Memory B cell (primary cell): ENCODE data around the gene CELSR1.

ENCODE experiments used
- ATAC-seq: fragments of 150-1000 bp; cut with Tn5 transposase; 2 replicates; pipeline ENCODE4 v1.10.0; 2021; ENCODE audit warnings: low read depth, mild to moderate bottlenecking, moderate library complexity
- DNase-seq, 2 donors: peaks; one replicate each; pipeline ENCODE4 v3.0.0; 2022; ENCODE audit warnings: low spot score in 2 of 2
- H3K27ac Mint-ChIP-seq: one replicate; pipeline ENCODE4 v1.8.0; 2022; ENCODE audit warnings: mild to moderate bottlenecking, moderate library complexity, mixed read lengths
- H3K27me3 Mint-ChIP-seq: one replicate; pipeline ENCODE4 v1.8.0; 2022; ENCODE audit warnings: mixed read lengths
- H3K36me3 Mint-ChIP-seq: one replicate; pipeline ENCODE4 v1.8.0; 2022; ENCODE audit warnings: mild to moderate bottlenecking, mixed read lengths
- H3K4me1 Mint-ChIP-seq: one replicate; pipeline ENCODE4 v1.8.0; 2022; ENCODE audit warnings: mixed read lengths
- H3K4me3 Mint-ChIP-seq: one replicate; pipeline ENCODE4 v1.8.0; 2022; ENCODE audit warnings: mild to moderate bottlenecking, moderate library complexity, mixed read lengths
- H3K9me3 Mint-ChIP-seq: one replicate; pipeline ENCODE4 v1.8.0; 2022; ENCODE audit warnings: mixed read lengths

The CELSR1 gene

DNA sequence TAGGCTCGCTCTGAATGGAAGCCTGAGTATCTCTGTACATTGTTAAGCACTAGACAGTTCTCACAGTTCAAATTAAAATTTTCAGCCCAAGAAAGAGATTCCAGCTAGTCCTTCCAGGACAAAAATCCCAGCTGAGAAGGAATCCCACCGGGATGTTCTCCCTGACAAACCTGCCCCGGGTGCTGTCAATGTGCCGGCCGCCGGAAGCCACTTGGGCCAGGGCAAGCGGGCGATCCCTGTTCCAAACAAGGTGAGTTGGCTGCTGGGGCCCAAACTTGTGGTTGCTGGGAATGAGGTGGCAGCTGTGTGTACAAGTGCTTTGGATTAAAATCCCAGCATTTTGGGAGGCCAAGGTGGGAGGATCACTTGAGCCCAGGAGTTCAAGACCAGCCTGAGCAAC is 225.4 kb downstream of the CELSR1 start:
- no peaks in the 10 kb centered on the region for H3K36me3 Mint-ChIP-seq
- H3K4me3 Mint-ChIP-seq, result no peak overlapping the region
- no peaks in the 10 kb centered on the region for H3K4me1 Mint-ChIP-seq
- no peaks in the 10 kb centered on the region for H3K9me3 Mint-ChIP-seq
- H3K27me3 Mint-ChIP-seq, result no peaks in the 10 kb centered on the region
- ATAC-seq (no peak), DNase-seq (no peak)
- no peak overlapping the region for H3K27ac Mint-ChIP-seq
